ENCODE data around the gene PRXL2B.

PRXL2B gene

DNA sequence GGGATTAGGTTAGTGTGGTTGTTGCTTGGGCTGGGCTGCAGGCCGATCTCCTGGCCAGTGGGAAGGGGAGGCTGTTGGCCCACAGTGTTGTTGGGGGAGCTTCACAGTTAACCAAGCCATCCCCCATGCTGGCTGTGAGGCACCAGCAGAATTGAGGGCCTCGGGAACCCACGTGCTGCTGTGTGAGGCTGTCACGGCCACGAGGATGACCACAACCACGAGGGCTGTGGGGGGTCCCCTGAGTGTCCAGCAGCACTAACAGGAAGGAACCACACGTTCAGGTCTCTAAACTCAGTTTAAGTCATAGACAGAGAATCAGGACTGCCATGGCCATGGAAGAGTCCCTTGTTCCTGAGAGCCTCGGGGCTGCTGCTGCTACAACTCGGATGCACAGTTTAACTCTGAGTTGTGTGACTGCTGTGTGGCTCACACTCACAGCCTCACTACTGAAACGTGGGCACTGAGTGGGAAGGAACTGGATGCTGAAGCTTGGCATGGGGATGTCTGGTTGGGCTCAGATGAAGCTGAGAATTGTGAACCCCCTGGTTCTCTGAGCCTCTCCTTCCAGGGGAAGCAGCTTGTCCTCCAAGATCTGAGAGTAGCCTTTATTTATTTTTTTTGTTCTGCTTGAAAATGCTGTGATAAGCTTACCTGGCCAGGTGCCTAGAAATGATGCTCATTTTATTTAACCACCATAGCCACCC lies 51.0 kb downstream of the PRXL2B start:
- no peak for DNase-seq

DNA sequence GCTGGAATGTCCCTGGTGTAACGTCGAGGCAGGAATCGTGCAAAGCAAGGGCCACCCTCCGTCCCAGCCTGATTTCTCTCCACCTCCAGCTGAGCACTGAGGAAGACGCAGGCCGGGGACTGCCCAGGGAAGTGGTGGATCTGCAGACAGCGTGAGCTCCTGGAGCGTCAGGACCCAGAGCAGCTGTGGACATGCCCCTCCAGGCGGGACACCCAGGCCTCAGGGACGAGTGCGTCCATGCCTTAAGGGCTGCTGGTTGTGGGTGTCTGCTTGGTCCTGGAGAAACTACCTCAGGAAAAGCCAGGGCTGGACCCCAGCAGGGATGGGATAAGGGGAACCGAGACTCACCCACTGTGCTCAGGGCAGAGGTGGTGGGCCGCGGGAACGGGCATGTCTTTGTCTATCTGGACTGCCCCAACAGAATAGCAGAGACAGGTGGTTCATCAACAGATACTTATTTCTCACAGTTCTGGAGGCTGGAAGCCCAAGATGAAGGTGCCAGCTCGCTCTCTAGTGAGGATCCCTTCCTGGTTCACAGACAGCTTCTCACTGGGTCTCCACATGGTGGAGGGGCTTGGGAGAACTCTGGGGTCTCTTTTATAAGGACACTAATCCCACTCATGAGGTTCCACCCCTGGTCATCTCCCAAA lies 52.0 kb downstream of the PRXL2B start:
- DNase-seq = no peak

DNA sequence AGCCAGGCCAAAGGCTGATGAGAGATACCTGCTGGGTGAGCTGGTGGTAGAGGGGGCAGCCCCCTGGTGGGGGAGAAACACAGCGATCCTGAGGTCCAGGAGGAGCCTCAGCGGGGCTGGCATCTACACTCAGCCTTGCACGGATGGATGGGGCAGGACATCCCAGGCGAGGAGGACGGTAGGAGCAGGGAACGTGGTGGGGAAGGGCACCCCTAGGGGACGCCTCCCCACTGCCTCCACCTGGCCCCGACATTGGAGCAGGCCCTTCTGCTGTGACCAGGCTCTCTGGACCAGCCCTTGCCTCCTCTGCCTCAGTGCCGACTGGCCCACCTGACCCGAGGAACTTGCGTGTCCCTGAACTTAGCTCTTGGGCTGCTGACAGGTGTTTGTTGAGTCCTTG lies 52.6 kb downstream of the PRXL2B start:
- no peak for DNase-seq

DNA sequence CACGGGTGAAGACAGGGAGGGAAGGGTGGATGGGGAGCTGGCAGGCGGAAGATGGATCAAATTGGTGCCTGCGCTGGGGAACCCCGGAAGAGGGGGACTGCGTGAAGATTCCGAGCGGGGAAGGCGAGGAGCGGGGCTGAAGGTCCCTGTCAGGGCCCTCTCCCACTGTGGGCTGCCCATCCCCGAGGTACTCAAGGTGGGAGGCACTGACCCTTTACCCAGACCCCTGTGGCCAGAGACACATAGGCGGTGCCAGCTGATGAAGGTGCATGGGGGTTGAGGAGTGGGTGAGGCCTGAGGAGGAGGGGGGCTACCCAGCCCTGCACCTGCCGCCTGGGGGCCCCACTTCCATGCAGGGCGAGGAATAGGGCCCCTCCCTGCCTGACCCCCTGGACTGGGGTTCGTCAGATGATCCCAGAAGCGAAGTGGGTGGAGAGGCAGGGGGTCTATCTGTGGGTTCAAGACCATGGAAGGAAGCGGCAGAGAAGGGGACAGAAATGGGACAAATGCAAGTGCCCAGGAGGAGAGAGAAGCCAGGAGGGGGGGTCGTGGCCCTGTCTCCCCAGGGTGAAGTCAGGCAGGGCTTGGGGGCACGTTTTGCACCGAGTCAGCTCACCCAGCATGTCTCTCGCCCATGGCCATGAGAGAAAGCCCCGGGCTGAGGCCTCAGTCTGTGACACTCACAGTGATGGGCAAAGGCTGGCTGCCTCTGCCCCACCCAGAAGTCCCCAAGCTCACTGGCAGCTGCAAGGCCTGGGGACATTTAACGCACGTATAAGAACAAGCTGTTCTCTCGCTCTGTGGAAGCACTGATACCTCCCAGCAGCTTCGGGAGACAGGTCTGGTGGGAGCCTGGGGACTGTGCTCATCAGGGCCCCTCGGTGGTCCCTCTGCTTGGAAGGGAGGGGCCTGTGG lies 53.3 kb downstream of the PRXL2B start:
- no peak for DNase-seq

DNA sequence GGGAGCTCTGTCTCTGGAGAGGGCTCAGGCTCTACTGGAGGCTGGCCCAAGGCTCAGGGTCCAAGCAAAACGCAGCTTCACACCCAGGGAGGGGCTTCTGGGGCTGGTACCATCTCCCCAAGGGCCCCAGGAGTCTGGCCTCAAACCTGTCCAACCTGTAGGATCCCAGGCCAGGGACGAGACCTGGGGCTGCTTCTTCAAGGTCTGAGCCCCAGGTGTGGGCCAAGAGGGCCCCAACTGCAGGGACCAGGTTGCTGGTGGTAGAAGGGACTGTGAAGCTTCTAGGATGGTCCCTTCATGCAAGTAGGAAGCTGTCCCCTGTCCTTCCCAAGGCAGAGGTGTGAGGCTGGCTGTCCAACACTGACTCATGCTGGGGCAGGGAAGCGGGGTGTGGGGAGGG lies 54.0 kb downstream of the PRXL2B start:
- no peak for DNase-seq
